Peyer's patch (tissue), 4 donors: ENCODE results near the gene ISG20L2. TPM values are rescaled to one million over a fixed set of nuclear protein-coding genes. Genes with fewer than 3 reads are reported as not detected.

ENCODE experiments used
- DNase-seq, 3 donors: peaks; one replicate each; pipeline ENCODE4 v3.0.0-alpha.2; 2017 to 2019
- H3K27ac ChIP-seq, 4 donors: fragments of 200-600 bp; sonication (generic); one replicate each; pipeline ENCODE4 v1.5.1; 2016 to 2019
- H3K27me3 ChIP-seq, 2 donors: fragments of 200-600 bp; sonication (generic); one replicate each; pipeline ENCODE4 v1.5.1; 2019
- H3K36me3 ChIP-seq, 3 donors: fragments of 200-600 bp; sonication (generic); one replicate each; pipeline ENCODE4 v1.5.1; 2016 to 2019
- H3K4me1 ChIP-seq, 4 donors: fragments of 200-600 bp; sonication (generic); one replicate each; pipeline ENCODE4 v1.5.1; 2016 to 2019
- H3K4me3 ChIP-seq, 4 donors: fragments of 200-600 bp; sonication (generic); 1 replicate in 3 of 4; 2 replicates in 1 of 4; pipeline ENCODE4 v1.5.1; 2016 to 2019; ENCODE audit warnings: mild to moderate bottlenecking in 1 of 4
- H3K9me3 ChIP-seq, 4 donors: fragments of 200-600 bp; sonication (generic); one replicate each; pipeline ENCODE4 v1.5.1; 2016 to 2019; ENCODE audit warnings: mild to moderate bottlenecking in 1 of 4
- POLR2A ChIP-seq, 2 donors: fragments of 450-650 bp; IDR thresholded peaks; one replicate each; pipeline ENCODE4 v1.5.1; 2017; ENCODE audit warnings: antibody characterized with exemption in 2 of 2, mild to moderate bottlenecking in 2 of 2, moderate library complexity in 2 of 2
- total RNA-seq, 4 donors: library from RNA; depleted of rRNA; stranded (reverse); fragments of >200 nt; gene quantifications; one replicate each; pipeline ENCODE4 v1.1.0, GENCODE V29; 2016
- TF ChIP-seq, protein P1 (sequence below), 6 experiments: fragments of 450-650 bp in 4 of 6; fragments of 200-600 bp in 2 of 6; sonication (generic) in 1 of 6; IDR thresholded peaks; one replicate each; pipeline ENCODE4 v1.5.1; 2017 to 2019; ENCODE audit warnings: antibody characterized with exemption in 6 of 6, mild to moderate bottlenecking in 3 of 6, moderate library complexity in 1 of 6

The ISG20L2 gene
- total RNA-seq, 4 donors from 2014 or later = 22.4 to 47.2 (median 27.9) TPM

GRCh38 chr1:156751757-156752481 is 23.4 kb upstream of the ISG20L2 start:
- TF ChIP-seq, protein P1, sequence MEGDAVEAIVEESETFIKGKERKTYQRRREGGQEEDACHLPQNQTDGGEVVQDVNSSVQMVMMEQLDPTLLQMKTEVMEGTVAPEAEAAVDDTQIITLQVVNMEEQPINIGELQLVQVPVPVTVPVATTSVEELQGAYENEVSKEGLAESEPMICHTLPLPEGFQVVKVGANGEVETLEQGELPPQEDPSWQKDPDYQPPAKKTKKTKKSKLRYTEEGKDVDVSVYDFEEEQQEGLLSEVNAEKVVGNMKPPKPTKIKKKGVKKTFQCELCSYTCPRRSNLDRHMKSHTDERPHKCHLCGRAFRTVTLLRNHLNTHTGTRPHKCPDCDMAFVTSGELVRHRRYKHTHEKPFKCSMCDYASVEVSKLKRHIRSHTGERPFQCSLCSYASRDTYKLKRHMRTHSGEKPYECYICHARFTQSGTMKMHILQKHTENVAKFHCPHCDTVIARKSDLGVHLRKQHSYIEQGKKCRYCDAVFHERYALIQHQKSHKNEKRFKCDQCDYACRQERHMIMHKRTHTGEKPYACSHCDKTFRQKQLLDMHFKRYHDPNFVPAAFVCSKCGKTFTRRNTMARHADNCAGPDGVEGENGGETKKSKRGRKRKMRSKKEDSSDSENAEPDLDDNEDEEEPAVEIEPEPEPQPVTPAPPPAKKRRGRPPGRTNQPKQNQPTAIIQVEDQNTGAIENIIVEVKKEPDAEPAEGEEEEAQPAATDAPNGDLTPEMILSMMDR (IDR thresholded peaks at IDR 0.05) = peak in 4 of 6 experiments; percentile 7 to 49 (median 36)
- TF ChIP-seq POLR2A (IDR thresholded peaks at IDR 0.05) = peak; percentile 24 to 79
- H3K4me3 ChIP-seq = peak overlapping the region; percentile 79 to 97 (median 90)
- H3K4me1 ChIP-seq = peaks cover 0 to 40% (median 26%) of the 10 kb centered on the region in 4 donors
- H3K9me3 ChIP-seq = no peaks in the 10 kb centered on the region
- no peaks in the 10 kb centered on the region for H3K27me3 ChIP-seq
- no peaks in the 10 kb centered on the region for H3K36me3 ChIP-seq
- DNase-seq = peak; percentile 97 to 98 (median 98)
- H3K27ac ChIP-seq = peak overlapping the region; percentile 87 to 99 (median 96)

GRCh38 chr1:156751451-156751756 is 22.8 kb upstream of the ISG20L2 start, which contains the start of gene HDGF:
Gene HDGF, minus strand, starts transcription at chr1:156751675. Its CDS starts 246 bp downstream, at chr1:156751429.
- Histone ChIP-seq H3K27me3 (no peaks in the 10 kb centered on the region), H3K27ac (peak within 1 kb of the TSS; percentile 87 to 99 (median 96)), H3K4me3 (peak within 1 kb of the TSS; percentile 79 to 97 (median 90)), H3K9me3 (no peaks in the 10 kb centered on the region), H3K36me3 (no peaks in the 10 kb centered on the region), H3K4me1 (peaks cover 0 to 44% (median 31%) of the 10 kb centered on the region in 4 donors)
- peak in 1 of 2 donors; percentile 41 for TF ChIP-seq POLR2A (IDR thresholded peaks at IDR 0.05)
- TF ChIP-seq, protein P1 (IDR thresholded peaks at IDR 0.05) = no peak
- no peak for DNase-seq

- Histone ChIP-seq H3K27me3 (no peaks in the 10 kb centered on the region), H3K9me3 (no peaks in the 10 kb centered on the region), H3K4me3 (peak overlapping the region; percentile 79 to 97 (median 90)), H3K27ac (peak overlapping the region; percentile 87 to 99 (median 96)), H3K36me3 (no peaks in the 10 kb centered on the region), H3K4me1 (peaks cover 0 to 49% (median 33%) of the 10 kb centered on the region in 4 donors)
- TF ChIP-seq POLR2A (IDR thresholded peaks at IDR 0.05) = peak in 1 of 2 donors; percentile 13
- TF ChIP-seq, protein P1 (IDR thresholded peaks at IDR 0.05) = peak in 4 of 6 experiments; percentile 7 to 39 (median 31)
- peak; percentile 32 to 72 (median 67) for DNase-seq
These were observed 22.3 kb upstream of the ISG20L2 start for GRCh38 chr1:156750711-156751450.

DNA sequence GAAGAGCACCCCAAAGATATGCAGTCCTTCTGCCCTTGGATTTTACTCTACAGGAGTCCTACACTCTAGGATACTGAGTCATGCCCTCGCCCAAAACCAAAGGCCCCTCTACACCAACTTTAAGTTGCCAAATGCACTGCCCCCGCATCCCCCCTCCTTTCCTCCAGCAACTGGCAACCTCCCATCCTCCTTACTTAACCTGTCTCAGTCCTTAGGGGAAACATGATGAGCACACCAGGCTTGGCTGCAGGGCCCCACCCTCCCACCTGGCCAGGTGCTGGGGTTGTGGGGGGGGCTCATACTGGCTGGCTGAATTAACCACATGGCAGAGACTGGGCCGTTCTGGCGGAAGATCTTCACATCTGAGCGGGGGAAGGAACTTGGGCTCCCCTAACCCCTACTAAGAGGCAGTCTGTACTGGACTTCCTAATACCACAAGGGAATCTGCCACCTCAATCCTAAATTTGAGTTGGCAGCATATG is 21.7 kb upstream of the ISG20L2 start:
- TF ChIP-seq POLR2A (IDR thresholded peaks at IDR 0.05) = no peak
- TF ChIP-seq, protein P1 (IDR thresholded peaks at IDR 0.05) = no peak
- peak overlapping the region; percentile 87 to 99 (median 96) for H3K27ac ChIP-seq

GRCh38 chr1:156749419-156750118 is 21.0 kb upstream of the ISG20L2 start:
- TF ChIP-seq, protein P1 (IDR thresholded peaks at IDR 0.05) = peak in 3 of 6 experiments; percentile 37 to 53 (median 46)
- peak; percentile 75 to 78 for TF ChIP-seq POLR2A (IDR thresholded peaks at IDR 0.05)
- peak overlapping the region; percentile 79 to 97 (median 90) for H3K4me3 ChIP-seq
- DNase-seq = peak in 2 of 3 donors; percentile 85 to 88
- peaks cover 0 to 54% (median 33%) of the 10 kb centered on the region in 4 donors for H3K4me1 ChIP-seq
- peak overlapping the region; percentile 87 to 99 (median 96) for H3K27ac ChIP-seq
- no peaks in the 10 kb centered on the region for H3K9me3 ChIP-seq
- H3K36me3 ChIP-seq = peaks cover 0 to 7% (median 0%) of the 10 kb centered on the region in 3 donors
- no peaks in the 10 kb centered on the region for H3K27me3 ChIP-seq

More for the DNA sequence above, 21.7 kb upstream of the ISG20L2 start:
- H3K27me3 ChIP-seq = no peaks in the 10 kb centered on the region
- peak; percentile 61 to 75 (median 73) for DNase-seq
- no peaks in the 10 kb centered on the region for H3K9me3 ChIP-seq
- peaks cover 0 to 54% (median 33%) of the 10 kb centered on the region in 4 donors for H3K4me1 ChIP-seq
- H3K4me3 ChIP-seq = peak overlapping the region; percentile 79 to 97 (median 90)
- H3K36me3 ChIP-seq = peaks cover 0 to under 1% (median 0%) of the 10 kb centered on the region in 3 donors
